Trophoblast cell (in vitro differentiated cells and primary cell): ENCODE results near the gene COA8.

ENCODE experiments used
- DNase-seq, 2 donors: peaks; one replicate each; pipeline ENCODE4 v3.0.0-alpha.2; 2016
- H2AFZ ChIP-seq: 2 replicates; pipeline ENCODE4 v1.6.1; 2013; ENCODE audit warnings: low read length, moderate library complexity, mild to moderate bottlenecking; ENCODE audit not compliant: insufficient read depth, poor library complexity
- H2AK5ac ChIP-seq: 2 replicates; pipeline ENCODE4 v1.6.1; 2013; ENCODE audit warnings: mild to moderate bottlenecking, low read length
- H2BK120ac ChIP-seq: 2 replicates; pipeline ENCODE4 v1.6.1; 2013; ENCODE audit warnings: low read length, mild to moderate bottlenecking, moderate library complexity; ENCODE audit not compliant: insufficient read depth, poor library complexity
- H2BK12ac ChIP-seq: 2 replicates; pipeline ENCODE4 v1.6.1; 2013; ENCODE audit warnings: mild to moderate bottlenecking, low read length, moderate library complexity
- H2BK5ac ChIP-seq: 2 replicates; pipeline ENCODE4 v1.6.1; 2013; ENCODE audit warnings: low read length, low read depth, moderate library complexity, mild to moderate bottlenecking; ENCODE audit not compliant: poor library complexity
- H3K14ac ChIP-seq: 2 replicates; pipeline ENCODE4 v1.6.1; 2013; ENCODE audit warnings: mild to moderate bottlenecking, low read length
- H3K18ac ChIP-seq: 2 replicates; pipeline ENCODE4 v1.6.1; 2013; ENCODE audit warnings: mild to moderate bottlenecking, low read length
- H3K23ac ChIP-seq: 2 replicates; pipeline ENCODE4 v1.6.1; 2013; ENCODE audit warnings: low read length
- H3K27ac ChIP-seq: 2 replicates; pipeline ENCODE4 v1.5.1; 2013; ENCODE audit warnings: low read depth, mild to moderate bottlenecking, inconsistent platforms, low read length, moderate library complexity
- H3K27me3 ChIP-seq: 2 replicates; pipeline ENCODE4 v1.6.1; 2013; ENCODE audit warnings: inconsistent platforms, mild to moderate bottlenecking, low read length, moderate library complexity; ENCODE audit not compliant: insufficient read depth
- H3K36me3 ChIP-seq, 2 experiments: 1 replicate in 1 of 2; 2 replicates in 1 of 2; pipeline ENCODE4 v1.6.1; 2013; ENCODE audit warnings: low read length in 2 of 2, mild to moderate bottlenecking in 2 of 2, moderate library complexity in 1 of 2; ENCODE audit not compliant: insufficient read depth in 2 of 2, control insufficient read depth in 1 of 2
- H3K4ac ChIP-seq: 2 replicates; pipeline ENCODE4 v1.6.1; 2013; ENCODE audit warnings: low read depth, mild to moderate bottlenecking, low read length, moderate library complexity
- H3K4me1 ChIP-seq, 2 experiments: 1 replicate in 1 of 2; 2 replicates in 1 of 2; pipeline ENCODE4 v1.6.1; 2013; ENCODE audit warnings: low read length in 2 of 2, mild to moderate bottlenecking in 2 of 2, moderate library complexity in 1 of 2; ENCODE audit not compliant: insufficient read depth in 2 of 2, control insufficient read depth in 1 of 2
- H3K4me2 ChIP-seq: 2 replicates; pipeline ENCODE4 v1.6.1; 2013; ENCODE audit warnings: inconsistent platforms, mild to moderate bottlenecking, low read length, moderate library complexity
- H3K4me3 ChIP-seq: 2 replicates; pipeline ENCODE4 v1.5.1; 2013; ENCODE audit warnings: mild to moderate bottlenecking, low read depth, low read length, inconsistent platforms
- H3K79me1 ChIP-seq: one replicate; pipeline ENCODE4 v1.6.1; 2013; ENCODE audit warnings: low read length
- H3K79me2 ChIP-seq: 2 replicates; pipeline ENCODE4 v1.6.1; 2013; ENCODE audit warnings: low read length, mild to moderate bottlenecking; ENCODE audit not compliant: control insufficient read depth, insufficient read depth, poor library complexity
- H3K9ac ChIP-seq: 2 replicates; pipeline ENCODE4 v1.6.1; 2013; ENCODE audit warnings: mild to moderate bottlenecking, low read length
- H3K9me3 ChIP-seq: 2 replicates; pipeline ENCODE4 v1.6.1; 2013; ENCODE audit warnings: low read depth, mild to moderate bottlenecking, control low read depth, inconsistent platforms, low read length; ENCODE audit not compliant: insufficient read depth
- H4K12ac ChIP-seq: 2 replicates; pipeline ENCODE4 v1.6.1; 2013; ENCODE audit warnings: low read depth, mild to moderate bottlenecking, low read length, moderate library complexity
- H4K8ac ChIP-seq: 2 replicates; pipeline ENCODE4 v1.6.1; 2013; ENCODE audit warnings: low read depth, mild to moderate bottlenecking, low read length, moderate library complexity
- H4K91ac ChIP-seq: one replicate; pipeline ENCODE4 v1.6.1; 2013; ENCODE audit warnings: low read depth, mild to moderate bottlenecking, low read length, moderate library complexity
- WGBS: extraction: QIAGEN DNeasy Blood & Tissue Kit; methylation state at CpG from one replicate; pipeline ENCODE4 v1.1.7; 2013; ENCODE audit warnings: missing lambda C conversion rate; ENCODE audit not compliant: insufficient read length, insufficient coverage; ENCODE audit errors: extremely low coverage; 5-methylcytosine and 5-hydroxymethylcytosine counted together

COA8 gene

GRCh38 chr14:103549361-103550311, 13.1 kb upstream of the COA8 start:
- peaks cover 5% of the 10 kb centered on the region for H3K9me3 ChIP-seq
- H2BK120ac ChIP-seq: no peak overlapping the region
- H3K4me1 ChIP-seq: no peaks in the 10 kb centered on the region
- H3K4me2 ChIP-seq: no peak overlapping the region
- no peak overlapping the region for H3K4me3 ChIP-seq
- no peaks in the 10 kb centered on the region for H3K27me3 ChIP-seq
- no CpG with 5 or more reads among the region's 30 CpGs for WGBS
- H3K23ac ChIP-seq: no peak overlapping the region
- no peak overlapping the region for H2BK5ac ChIP-seq
- H3K79me1 ChIP-seq: no peaks in the 10 kb centered on the region
- no peak overlapping the region for H3K27ac ChIP-seq
- no peak overlapping the region for H3K9ac ChIP-seq
- DNase-seq: no peak
- H2AK5ac ChIP-seq: no peak overlapping the region
- H3K36me3 ChIP-seq: no peaks in the 10 kb centered on the region
- no peak overlapping the region for H3K4ac ChIP-seq
- no peak overlapping the region for H3K14ac ChIP-seq
- H2BK12ac ChIP-seq: no peak overlapping the region
- H3K79me2 ChIP-seq: no peaks in the 10 kb centered on the region
- H3K18ac ChIP-seq: no peak overlapping the region
- H2AFZ ChIP-seq: no peak overlapping the region
- H4K12ac ChIP-seq: no peak overlapping the region
- H4K91ac ChIP-seq: no peak overlapping the region
- H4K8ac ChIP-seq: no peak overlapping the region

GRCh38 chr14:103550451-103551337, 12.1 kb upstream of the COA8 start:
- Histone ChIP-seq H3K9me3 (peaks cover 5% of the 10 kb centered on the region), H3K9ac (no peak overlapping the region), H3K23ac (no peak overlapping the region), H3K27ac (no peak overlapping the region), H3K4me3 (no peak overlapping the region), H4K12ac (no peak overlapping the region), H4K91ac (no peak overlapping the region), H2BK12ac (no peak overlapping the region), H3K14ac (no peak overlapping the region), H2AFZ (no peak overlapping the region), H3K4ac (no peak overlapping the region), H3K79me2 (no peaks in the 10 kb centered on the region), H3K18ac (no peak overlapping the region), H4K8ac (no peak overlapping the region), H3K4me2 (no peak overlapping the region), H3K79me1 (no peaks in the 10 kb centered on the region), H2BK5ac (no peak overlapping the region), H2AK5ac (no peak overlapping the region), H2BK120ac (no peak overlapping the region), H3K36me3 (no peaks in the 10 kb centered on the region), H3K4me1 (no peaks in the 10 kb centered on the region), H3K27me3 (no peaks in the 10 kb centered on the region)
- no peak for DNase-seq
- no CpG with 5 or more reads among the region's 22 CpGs for WGBS

GRCh38 chr14:103551338-103551762, 11.4 kb upstream of the COA8 start:
- Histone ChIP-seq H2BK12ac (no peak overlapping the region), H4K91ac (no peak overlapping the region), H3K79me2 (no peaks in the 10 kb centered on the region), H2BK120ac (no peak overlapping the region), H3K18ac (no peak overlapping the region), H3K9me3 (peaks cover 5% of the 10 kb centered on the region), H3K4me3 (no peak overlapping the region), H3K9ac (no peak overlapping the region), H3K79me1 (no peaks in the 10 kb centered on the region), H3K4me2 (no peak overlapping the region), H3K4me1 (no peaks in the 10 kb centered on the region), H2AFZ (no peak overlapping the region), H3K27ac (no peak overlapping the region), H3K4ac (no peak overlapping the region), H3K23ac (no peak overlapping the region), H4K8ac (no peak overlapping the region), H2BK5ac (no peak overlapping the region), H4K12ac (no peak overlapping the region), H3K36me3 (no peaks in the 10 kb centered on the region), H3K27me3 (no peaks in the 10 kb centered on the region), H2AK5ac (no peak overlapping the region), H3K14ac (no peak overlapping the region)
- DNase-seq: no peak
- no CpG with 5 or more reads among the region's 17 CpGs for WGBS

GRCh38 chr14:103552011-103552845, 10.5 kb upstream of the COA8 start:
- H4K12ac ChIP-seq: peak overlapping the region; percentile 23

More at GRCh38 chr14:103552011-103552845, 10.5 kb upstream of the COA8 start:
- H3K23ac ChIP-seq: no peak overlapping the region
- H2BK5ac ChIP-seq: no peak overlapping the region
- H3K18ac ChIP-seq: no peak overlapping the region
- no peaks in the 10 kb centered on the region for H3K79me1 ChIP-seq
- no peak overlapping the region for H4K8ac ChIP-seq
- H3K9me3 ChIP-seq: peaks cover 5% of the 10 kb centered on the region
- H2BK12ac ChIP-seq: no peak overlapping the region
- no peak overlapping the region for H3K4me2 ChIP-seq
- H3K4me3 ChIP-seq: no peak overlapping the region
- H3K9ac ChIP-seq: no peak overlapping the region
- no peak overlapping the region for H2BK120ac ChIP-seq
- no peak overlapping the region for H3K27ac ChIP-seq
- H4K91ac ChIP-seq: no peak overlapping the region
- no peak overlapping the region for H2AFZ ChIP-seq
- no peak overlapping the region for H3K4ac ChIP-seq
- peak; percentile 30 to 72 for DNase-seq
- no peaks in the 10 kb centered on the region for H3K79me2 ChIP-seq
- no peaks in the 10 kb centered on the region for H3K27me3 ChIP-seq
- H3K4me1 ChIP-seq: no peaks in the 10 kb centered on the region
- peaks cover 0 to 2% of the 10 kb centered on the region in 2 experiments for H3K36me3 ChIP-seq
- WGBS: no CpG with 5 or more reads among the region's 18 CpGs
- no peak overlapping the region for H2AK5ac ChIP-seq
- no peak overlapping the region for H3K14ac ChIP-seq
